H7 (cell line): ENCODE measurements around the gene PRKAA1. TPM values are rescaled to one million over a fixed set of nuclear protein-coding genes. Genes with fewer than 3 reads are reported as not detected.
"Not testable (repeated sequence)": the region's sequence is repeated elsewhere in the genome, so short reads cannot be mapped to it uniquely, and the experiment has no call there.

ENCODE experiments used
- DNase-seq: peaks from one replicate; pipeline ENCODE4 v3.0.0; 2012
- H3K27me3 ChIP-seq: 2 replicates; pipeline ENCODE4 v1.6.0; 2011; ENCODE audit warnings: mild to moderate bottlenecking, low read length; ENCODE audit not compliant: control insufficient read depth, insufficient read depth
- H3K36me3 ChIP-seq: replicated peaks from 2 replicates; pipeline ENCODE4 v1.5.1; 2011; ENCODE audit warnings: low read length; ENCODE audit not compliant: control insufficient read depth, insufficient read depth
- H3K4me3 ChIP-seq: 2 replicates; pipeline ENCODE4 v1.5.1; 2011; ENCODE audit warnings: low read depth, mild to moderate bottlenecking, control low read depth, low read length, moderate library complexity; ENCODE audit not compliant: insufficient read depth
- total RNA-seq: library from RNA; depleted of rRNA; stranded (reverse); fragments of >200 nt; shearing (Covaris generic); gene quantifications from 2 replicates; pipeline ENCODE4 v1.2.3, GENCODE V29; 2014

PRKAA1 gene
- total RNA-seq, 1 experiment from 2014 or later = 30.2 TPM

GRCh38 chr5:40743771-40744170 is 54.4 kb downstream of the PRKAA1 start:
- no peaks in the 10 kb centered on the region for H3K27me3 ChIP-seq
- no peak overlapping the region for H3K4me3 ChIP-seq
- no peak for DNase-seq
- H3K36me3 ChIP-seq = no peaks in the 10 kb centered on the region

GRCh38 chr5:40738502-40738901 is 59.7 kb downstream of the PRKAA1 start:
- no peak overlapping the region for H3K4me3 ChIP-seq
- no peaks in the 10 kb centered on the region for H3K27me3 ChIP-seq
- DNase-seq = no peak
- no peaks in the 10 kb centered on the region for H3K36me3 ChIP-seq

DNA sequence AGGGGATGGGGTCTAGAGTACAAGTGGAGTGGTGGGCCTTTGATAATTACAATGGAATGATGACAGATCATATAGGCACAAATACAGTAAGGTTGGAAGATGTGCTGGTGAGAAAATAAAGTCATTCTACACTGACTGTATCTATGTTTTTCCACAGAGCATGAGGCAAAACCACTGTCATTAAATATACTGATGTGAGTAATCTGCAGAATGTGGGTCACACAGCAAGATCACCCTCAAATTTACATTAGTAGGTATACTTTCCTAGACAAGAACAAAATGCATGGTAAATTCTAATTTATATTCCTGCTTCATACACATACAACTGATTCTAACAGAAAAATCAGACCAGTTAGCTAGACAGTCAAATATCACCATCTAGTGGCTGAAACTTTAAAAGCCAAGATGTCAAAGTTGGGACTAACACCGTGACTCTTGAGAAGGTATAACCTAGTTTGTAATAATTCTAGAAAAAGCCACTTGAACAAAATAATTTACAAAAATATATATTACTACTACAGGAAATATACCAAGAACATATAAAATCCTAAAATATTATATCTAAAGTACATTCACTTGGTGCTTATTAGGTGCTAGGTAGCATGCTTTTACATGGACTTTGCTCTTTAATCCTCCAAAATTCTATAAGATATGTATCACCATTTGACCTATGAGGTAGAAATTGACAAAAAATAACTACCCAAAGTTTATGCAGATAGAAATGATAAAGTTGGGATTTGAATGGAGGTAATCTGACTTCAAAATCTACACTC is 61.9 kb downstream of the PRKAA1 start:
- peak; percentile 23 for DNase-seq
- H3K4me3 ChIP-seq = no peak overlapping the region
- no peaks in the 10 kb centered on the region for H3K36me3 ChIP-seq
- no peaks in the 10 kb centered on the region for H3K27me3 ChIP-seq

DNA sequence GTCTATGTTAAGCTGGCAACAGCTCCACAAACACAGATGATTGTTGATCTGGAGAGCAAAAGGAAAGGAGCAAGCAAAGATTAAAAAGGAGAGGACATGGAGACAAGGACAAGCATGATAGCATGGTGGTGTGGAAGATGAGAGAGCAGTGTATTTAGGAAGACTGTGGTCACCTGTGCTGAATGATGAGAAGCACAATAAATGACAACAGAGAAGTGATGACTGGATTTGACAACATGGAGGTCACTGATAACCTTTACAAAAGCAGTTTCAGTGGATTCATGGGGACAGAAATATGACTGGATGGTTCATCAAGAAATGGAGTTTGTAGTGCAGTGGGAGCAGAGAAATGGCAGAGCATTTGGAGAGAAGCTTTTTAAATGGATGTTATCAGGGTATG is 62.6 kb downstream of the PRKAA1 start:
- H3K36me3 ChIP-seq = no peaks in the 10 kb centered on the region
- H3K4me3 ChIP-seq = no peak overlapping the region
- H3K27me3 ChIP-seq = no peaks in the 10 kb centered on the region
- no peak for DNase-seq

GRCh38 chr5:40734986-40735385 is 63.2 kb downstream of the PRKAA1 start:
- no peak for DNase-seq
- Histone ChIP-seq H3K27me3 (no peaks in the 10 kb centered on the region), H3K4me3 (no peak overlapping the region), H3K36me3 (no peaks in the 10 kb centered on the region)

DNA sequence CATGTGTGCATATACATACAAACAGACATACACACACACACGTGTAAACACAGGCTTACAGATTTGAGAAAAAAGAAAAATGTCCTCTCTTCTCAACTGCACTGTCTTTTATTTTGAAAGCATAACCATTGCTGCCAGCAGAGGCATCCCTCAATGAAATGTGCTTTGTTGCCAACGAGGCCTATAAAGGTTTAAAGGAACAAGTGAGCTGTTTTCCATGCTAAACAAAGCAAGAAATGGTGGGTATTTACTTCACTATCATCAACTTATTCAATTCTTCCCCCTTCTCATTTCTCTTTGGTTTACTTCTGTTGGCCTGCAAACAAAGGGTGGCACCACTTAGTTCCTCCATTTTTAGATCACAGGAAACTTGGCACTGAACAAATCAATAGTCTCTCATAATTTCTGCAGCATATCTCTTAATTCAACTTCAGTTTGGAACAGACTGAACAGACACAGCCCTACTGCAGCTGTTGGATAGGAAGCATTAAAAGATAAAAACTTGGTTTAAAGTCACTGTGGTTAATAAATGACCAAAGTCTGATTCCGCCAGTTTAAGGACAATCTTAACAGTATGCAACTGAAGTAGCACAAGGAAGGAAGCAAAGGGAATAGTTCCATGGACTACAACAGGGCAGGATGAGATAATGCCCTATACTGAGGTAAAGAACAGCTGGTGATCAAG is 64.2 kb downstream of the PRKAA1 start:
- Histone ChIP-seq H3K27me3 (no peaks in the 10 kb centered on the region), H3K36me3 (no peaks in the 10 kb centered on the region), H3K4me3 (no peak overlapping the region)
- DNase-seq = no peak

GRCh38 chr5:40733434-40733833 is 64.7 kb downstream of the PRKAA1 start:
- no peaks in the 10 kb centered on the region for H3K27me3 ChIP-seq
- no peaks in the 10 kb centered on the region for H3K36me3 ChIP-seq
- no peak for DNase-seq
- no peak overlapping the region for H3K4me3 ChIP-seq

DNA sequence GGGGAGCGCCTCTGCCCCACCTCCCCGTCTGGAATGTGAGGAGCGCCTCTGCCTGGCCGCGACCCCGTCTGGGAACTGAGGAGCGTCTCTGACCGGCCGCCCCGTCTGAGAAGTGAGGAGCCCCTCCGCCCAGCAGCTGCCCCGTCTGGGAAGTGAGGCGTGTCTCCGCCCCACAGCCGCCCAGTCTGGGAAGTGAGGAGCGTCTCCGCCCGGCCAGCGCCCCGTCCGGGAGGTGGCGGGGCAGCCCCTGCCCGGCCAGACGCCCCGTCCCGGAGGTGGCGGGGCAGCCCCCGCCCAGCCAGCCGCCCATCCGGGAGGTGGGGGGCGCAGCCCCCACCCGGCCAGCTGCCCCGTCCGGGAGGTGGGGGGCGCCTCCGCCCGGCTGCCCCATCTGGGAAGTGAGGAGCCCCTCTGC is 75.7 kb downstream of the PRKAA1 start:
- not testable (repeated sequence) for DNase-seq, H3K4me3 ChIP-seq, H3K27me3 ChIP-seq, H3K36me3 ChIP-seq

DNA sequence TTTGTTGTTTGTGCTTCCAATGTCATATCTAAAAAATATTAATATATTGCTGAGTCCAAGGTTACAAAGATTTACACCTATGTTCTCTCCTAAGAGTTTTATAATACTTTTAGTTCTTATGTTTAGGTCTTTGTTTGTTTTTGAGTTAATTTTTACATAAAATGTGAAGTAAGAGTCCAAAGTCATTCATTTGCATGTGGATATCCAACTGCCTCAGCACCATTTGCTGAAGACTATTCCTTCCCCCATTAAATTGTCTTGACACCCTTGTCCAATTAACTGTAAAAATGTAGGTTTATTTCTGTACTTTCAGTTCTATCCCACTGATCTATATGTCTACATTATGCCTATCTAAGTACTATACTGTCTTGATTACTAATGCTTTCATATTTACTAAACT is 78.1 kb downstream of the PRKAA1 start:
- no peaks in the 10 kb centered on the region; the same call in 1 of the 2 replicates for H3K36me3 ChIP-seq
- H3K27me3 ChIP-seq = no peaks in the 10 kb centered on the region
- no peak for DNase-seq
- H3K4me3 ChIP-seq = no peak overlapping the region

GRCh38 chr5:40717281-40717680 is 80.9 kb downstream of the PRKAA1 start:
- Histone ChIP-seq H3K4me3 (no peak overlapping the region), H3K27me3 (no peaks in the 10 kb centered on the region), H3K36me3 (no peaks in the 10 kb centered on the region; the same call in 1 of the 2 replicates)
- DNase-seq = no peak

DNA sequence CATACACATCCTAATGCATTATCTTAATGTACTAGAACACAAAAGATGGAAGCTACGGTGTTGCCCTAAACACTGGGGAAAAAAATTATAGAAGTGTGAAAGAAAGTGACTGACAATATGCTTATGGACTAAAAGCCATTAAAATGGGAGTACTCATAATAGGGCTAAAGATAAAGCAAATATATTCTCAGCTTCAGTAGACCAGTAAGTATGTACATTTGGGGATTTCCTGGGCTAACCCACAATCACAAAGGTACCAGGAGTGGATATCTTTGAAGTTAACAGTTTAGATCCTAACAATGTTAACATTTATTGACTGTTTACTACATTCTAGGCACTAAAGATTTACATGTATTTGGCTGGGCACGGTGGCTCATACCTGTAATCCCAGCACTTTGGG is 81.6 kb downstream of the PRKAA1 start:
- DNase-seq = no peak
- H3K4me3 ChIP-seq = no peak overlapping the region
- no peaks in the 10 kb centered on the region for H3K27me3 ChIP-seq
- H3K36me3 ChIP-seq = no peaks in the 10 kb centered on the region; the same call in 1 of the 2 replicates

GRCh38 chr5:40716000-40716399 is 82.2 kb downstream of the PRKAA1 start:
- Histone ChIP-seq H3K27me3 (no peaks in the 10 kb centered on the region), H3K36me3 (no peaks in the 10 kb centered on the region; the same call in 1 of the 2 replicates), H3K4me3 (no peak overlapping the region)
- peak; percentile 16 for DNase-seq

DNA sequence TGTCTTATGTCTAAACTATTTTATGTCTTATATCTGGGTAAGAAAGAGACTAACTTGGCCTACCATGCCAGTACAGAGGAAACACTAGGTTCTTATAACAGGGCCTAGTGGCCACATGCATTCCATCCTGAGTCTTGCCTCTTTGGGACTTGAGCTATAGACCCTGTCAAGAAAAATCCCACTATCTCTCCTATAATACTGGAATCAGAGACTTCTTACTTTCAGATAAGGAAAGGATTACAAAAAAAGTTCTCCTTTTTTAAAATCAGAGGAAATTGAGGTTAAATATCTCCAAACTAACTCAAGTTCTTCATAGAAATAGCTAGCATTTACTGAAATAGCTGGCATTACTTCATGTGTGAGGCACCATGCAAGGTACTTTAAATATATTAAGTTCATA is 84.2 kb downstream of the PRKAA1 start:
- H3K36me3 ChIP-seq = no peaks in the 10 kb centered on the region; the same call in 1 of the 2 replicates
- H3K4me3 ChIP-seq = no peak overlapping the region
- H3K27me3 ChIP-seq = no peaks in the 10 kb centered on the region
- DNase-seq = no peak

DNA sequence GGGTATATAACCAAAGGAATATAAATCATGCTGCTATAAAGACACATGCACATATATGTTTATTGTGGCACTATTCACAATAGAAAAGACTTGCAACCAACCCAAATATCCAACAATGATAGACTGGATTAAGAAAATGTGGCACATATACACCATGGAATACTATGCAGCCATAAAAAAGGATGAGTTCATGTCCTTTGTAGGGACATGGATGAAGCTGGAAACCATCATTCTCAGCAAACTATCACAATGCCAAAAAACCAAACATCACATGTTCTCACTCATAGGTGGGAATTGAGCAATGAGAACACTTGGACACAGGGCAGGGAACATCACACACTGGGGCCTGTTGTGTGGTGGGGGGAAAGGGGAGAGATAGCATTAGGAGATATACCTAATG is 87.6 kb downstream of the PRKAA1 start:
- not testable (repeated sequence) for H3K36me3 ChIP-seq, H3K4me3 ChIP-seq, DNase-seq, H3K27me3 ChIP-seq
